GM19324 (cell line): Measurements from ENCODE around the gene IP6K1.
"Not testable (repeated sequence)": the region's sequence is repeated elsewhere in the genome, so short reads cannot be mapped to it uniquely, and the experiment has no call there.

Source experiments
- ATAC-seq: cut with Tn5 transposase; IDR thresholded peaks from one replicate; pipeline ENCODE4 v1.9.1; 2021; ENCODE audit warnings: mild to moderate bottlenecking, moderate library complexity; ENCODE audit not compliant: unreplicated experiment, low FRiP score

The IP6K1 gene

GRCh38 chr3:49786357-49787181 is at the start of gene IP6K1:
Gene IP6K1 (minus strand): TSS chr3:49786542. CDS start chr3:49748040, 38,502 bp downstream.
- peak; percentile 96 for ATAC-seq

DNA sequence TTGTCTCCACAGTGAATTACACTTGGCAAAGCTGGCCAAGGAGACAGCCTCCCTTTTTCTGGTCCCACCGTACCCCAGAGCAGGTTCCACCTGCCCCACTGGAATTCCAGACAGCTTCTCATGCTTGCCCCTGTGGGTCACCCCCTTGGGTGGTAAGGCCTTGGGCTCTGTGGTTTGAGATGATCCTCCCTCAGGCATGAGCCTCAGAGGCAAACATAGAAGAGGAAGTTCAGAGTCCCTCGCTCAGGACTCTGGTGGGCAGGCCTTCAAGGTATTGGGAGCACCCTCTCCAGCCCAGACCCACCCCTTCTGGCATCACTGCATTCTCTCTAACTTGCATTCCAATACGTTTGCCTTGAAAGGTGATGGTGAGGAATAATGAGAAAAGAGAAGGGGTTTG is 45.0 kb upstream of the IP6K1 start:
- ATAC-seq: no peak

- ATAC-seq: no peak
Observed at GRCh38 chr3:49826016-49826415, 39.7 kb upstream of the IP6K1 start.

DNA sequence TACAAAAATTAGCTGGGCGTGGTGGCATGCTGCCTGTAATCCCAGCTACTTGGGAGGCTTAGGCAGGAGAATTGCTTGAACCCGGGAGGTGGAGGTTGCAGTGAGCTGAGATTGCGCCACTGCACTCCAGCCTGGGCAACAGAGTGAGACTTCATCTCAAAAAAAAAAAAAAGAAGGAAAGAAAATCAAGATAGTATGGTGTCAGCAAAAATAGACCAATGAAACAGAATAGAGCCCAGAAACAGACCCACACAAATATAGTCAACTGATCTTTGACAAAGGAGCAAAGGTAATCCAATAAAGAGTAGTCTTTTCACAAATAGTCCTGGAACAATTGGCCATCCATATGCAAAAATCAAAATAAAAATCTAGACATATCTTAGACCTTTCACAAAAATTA is 36.8 kb upstream of the IP6K1 start:
- ATAC-seq: not testable (repeated sequence)

- peak; percentile 61 for ATAC-seq
Observed at GRCh38 chr3:49813497-49814174, 27.3 kb upstream of the IP6K1 start, which contains the start of gene UBA7. Gene UBA7 (minus strand): TSS chr3:49813953. CDS start chr3:49813787, 166 bp downstream.

DNA sequence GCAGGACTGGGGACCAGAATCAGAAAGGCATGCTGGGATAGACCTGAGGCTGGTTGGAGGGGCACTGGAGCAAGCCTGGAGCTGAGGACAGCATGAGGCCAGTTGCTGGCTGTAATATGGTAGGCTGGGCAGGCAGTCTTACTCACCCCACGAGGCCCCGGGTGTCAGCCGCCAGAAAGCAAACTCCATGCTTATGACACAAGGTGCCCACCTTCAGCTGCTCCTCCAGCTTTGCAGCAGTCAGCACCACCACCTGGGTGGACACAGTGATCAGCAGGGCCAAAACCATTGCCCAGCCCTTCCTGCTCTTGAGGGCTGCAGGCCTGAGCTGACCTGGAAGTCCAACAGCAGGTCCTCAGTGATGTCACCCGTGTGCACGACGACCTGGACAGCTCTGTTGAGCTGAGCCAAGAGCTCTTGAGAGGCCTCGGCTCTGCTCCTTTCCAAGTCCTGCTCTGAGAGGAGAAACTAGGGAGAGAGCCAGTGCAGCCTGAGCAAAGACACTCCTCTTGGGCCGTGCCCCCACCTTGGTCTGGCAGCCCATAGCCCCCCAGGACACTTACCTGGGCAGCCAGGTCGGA is 26.7 kb upstream of the IP6K1 start:
- no peak for ATAC-seq

DNA sequence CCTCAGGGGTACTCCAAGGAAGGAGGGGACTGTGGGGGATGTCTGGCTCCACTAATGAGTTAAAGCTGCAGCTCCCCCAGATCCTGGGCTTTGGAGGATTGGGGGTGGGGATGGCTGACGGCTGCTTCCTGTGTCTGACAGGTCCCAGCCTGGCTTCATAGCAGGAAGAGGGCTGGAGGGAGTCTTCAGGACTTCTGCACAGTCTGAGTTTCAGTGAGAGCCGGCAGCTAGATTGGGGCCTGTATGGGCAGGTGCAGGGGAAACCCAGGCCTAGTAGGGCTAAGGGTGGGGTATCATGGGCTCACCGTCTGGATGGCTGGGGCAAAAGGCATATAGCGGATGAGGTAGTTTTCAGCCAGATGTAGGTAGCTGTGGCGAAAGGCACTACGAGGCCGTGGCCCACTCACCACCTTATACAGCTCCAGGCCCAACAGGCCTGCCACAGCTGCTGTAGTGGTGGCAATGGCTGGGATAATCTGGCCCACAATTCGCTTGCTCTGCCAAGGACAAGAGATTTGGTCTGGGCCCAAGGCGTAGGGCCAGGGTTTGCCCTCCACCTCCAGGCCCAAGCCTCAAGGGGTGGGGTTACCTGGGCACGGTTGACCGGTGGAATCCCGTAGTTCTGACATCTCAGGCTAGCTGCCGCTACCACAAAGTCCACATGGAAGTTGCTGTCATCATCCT is 21.2 kb upstream of the IP6K1 start:
- no peak for ATAC-seq

- no peak for ATAC-seq
Observed at GRCh38 chr3:49806850-49807249, 20.5 kb upstream of the IP6K1 start.

- no peak for ATAC-seq
Observed at GRCh38 chr3:49805897-49806701, 19.8 kb upstream of the IP6K1 start.

DNA sequence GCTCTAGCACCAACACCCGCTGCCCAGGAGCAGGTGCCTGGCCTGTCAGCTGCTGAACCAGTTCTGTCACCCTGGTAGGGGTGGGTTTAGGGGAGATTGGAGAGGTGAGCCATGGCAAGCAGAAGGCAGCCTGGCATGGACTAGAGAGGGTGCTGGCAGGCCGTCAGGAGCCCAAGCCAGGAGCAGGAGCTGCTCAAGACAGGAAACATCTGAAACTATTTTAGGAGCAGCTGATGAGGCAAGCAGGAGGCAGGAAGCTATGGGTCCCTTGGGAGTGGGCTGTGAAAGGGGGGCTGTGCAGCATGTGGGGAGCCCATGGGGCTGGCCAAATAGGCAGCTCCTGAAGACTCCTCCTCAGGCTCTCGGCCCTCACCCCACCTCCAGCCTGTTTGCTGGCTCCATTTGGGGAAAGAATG is 19.0 kb upstream of the IP6K1 start:
- ATAC-seq: no peak

DNA sequence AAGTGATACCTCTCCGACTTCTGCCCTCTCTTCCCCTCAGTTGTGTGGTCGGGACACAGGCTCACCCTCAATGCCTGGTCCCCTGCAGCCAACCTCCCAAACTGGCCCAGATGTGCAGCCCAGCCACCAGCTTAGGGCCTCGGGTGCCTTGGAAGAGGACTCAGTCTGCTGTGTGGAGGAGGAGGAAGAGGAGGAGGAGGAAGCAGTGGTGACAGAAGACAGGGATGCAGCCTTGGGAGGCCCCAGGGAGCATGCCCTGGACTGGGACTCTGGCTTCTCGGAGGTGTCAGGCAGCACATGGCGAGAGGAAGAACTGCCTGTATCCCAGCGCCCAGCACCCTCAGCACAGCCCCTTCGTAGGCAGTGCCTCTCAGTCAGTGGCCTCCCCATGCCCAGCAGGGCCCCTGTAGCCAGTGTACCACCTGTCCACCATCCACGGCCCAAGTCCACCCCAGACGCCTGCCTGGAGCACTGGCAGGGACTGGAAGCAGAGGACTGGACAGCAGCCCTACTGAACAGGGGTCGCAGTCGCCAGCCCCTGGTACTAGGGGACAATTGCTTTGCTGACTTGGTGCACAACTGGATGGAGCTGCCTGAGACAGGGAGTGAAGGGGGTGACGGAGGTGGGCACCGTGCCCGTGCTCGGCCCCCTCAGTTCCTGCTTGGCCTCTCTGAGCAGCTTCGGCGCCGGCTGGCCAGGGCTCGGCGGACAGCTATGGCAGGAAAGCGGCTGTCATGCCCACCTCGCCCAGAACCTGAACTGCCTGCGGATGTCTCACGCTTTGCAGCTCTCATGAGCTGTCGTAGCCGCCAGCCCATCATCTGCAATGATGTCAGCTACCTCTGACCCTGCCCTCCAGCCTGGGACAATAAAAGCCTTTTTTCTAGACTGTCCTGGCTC is 18.0 kb upstream of the IP6K1 start:
- ATAC-seq: no peak

DNA sequence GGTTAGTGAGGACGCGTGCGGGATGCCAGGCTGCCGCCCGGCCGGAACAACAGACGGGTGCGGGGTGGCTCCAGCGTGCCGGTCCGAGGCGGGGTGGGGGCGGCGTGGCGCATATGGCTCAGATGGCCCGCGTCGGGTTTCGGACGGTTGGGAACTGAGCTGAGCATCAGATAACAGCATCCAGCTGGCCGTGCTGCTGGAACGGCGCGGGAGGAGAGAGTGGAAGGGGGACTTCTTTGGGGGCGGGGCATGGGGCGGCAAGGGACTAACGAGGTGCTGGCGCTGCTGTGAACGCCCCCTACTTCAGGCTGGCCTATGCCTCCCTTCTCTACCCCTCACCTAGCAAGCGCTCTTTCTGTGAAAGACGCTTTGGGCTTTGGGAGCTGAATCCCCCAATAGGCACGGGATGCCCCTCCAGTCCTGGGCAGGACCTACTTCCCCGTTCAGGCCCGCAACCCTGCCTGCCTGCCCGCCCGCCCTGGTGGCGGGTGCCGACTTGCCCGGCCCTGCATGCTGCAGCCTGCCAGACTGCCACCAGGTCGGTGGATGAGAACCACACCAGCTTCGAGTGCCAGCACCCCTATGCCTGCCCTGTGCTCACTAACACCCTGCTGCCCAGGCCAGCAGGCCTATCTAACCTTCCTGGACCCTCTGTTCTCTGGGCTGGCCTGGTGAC is 17.3 kb upstream of the IP6K1 start:
- no peak for ATAC-seq

- ATAC-seq: peak; percentile 69
Observed at GRCh38 chr3:49802719-49803464, 16.6 kb upstream of the IP6K1 start, which contains the start of gene INKA1. Gene INKA1 (plus strand): TSS chr3:49803261. CDS start chr3:49803393, 132 bp downstream.

- ATAC-seq: no peak
Observed at GRCh38 chr3:49801160-49801559, 14.8 kb upstream of the IP6K1 start.

- no peak for ATAC-seq
Observed at GRCh38 chr3:49799761-49800160, 13.4 kb upstream of the IP6K1 start, which contains the start of gene CDHR4. Gene CDHR4 (minus strand): TSS chr3:49799873. CDS start chr3:49799812, 61 bp downstream.

DNA sequence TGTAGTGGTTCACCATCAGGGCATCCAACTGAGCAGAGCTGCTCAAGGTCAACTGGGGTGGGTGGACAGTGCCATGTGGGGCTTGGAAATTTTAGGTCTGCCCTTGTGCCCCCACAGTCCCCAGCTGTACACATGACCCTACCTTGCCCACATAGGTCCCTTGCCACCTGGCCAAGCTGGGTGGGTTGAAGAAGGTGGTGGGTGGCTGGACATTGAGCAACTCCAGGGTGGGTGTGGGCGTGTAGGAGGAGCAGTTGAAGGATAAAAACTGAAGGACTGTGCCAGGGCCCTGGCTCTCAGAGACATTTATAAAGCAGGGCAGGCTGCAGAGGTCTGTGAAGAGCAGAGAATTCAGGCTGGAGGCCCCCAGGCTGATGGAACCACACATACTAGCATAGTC is 12.8 kb upstream of the IP6K1 start:
- ATAC-seq: no peak
